Stomach (tissue), 4 donors: ENCODE results near the gene ZNF213.

ENCODE experiments used
- POLR2AphosphoS5 ChIP-seq, 3 donors: sonication (generic); formaldehyde crosslinking; IDR thresholded peaks; one replicate each; pipeline ENCODE4 v1.6.1; 2016; ENCODE audit warnings: antibody characterized with exemption in 3 of 3
- TF ChIP-seq, protein P1 (sequence below), 7 experiments: fragments of 450-650 bp in 4 of 7; fragments of 200-600 bp in 3 of 7; sonication (generic) in 3 of 7; IDR thresholded peaks; one replicate each; pipeline ENCODE4 v1.5.1; 2016 to 2019; ENCODE audit warnings: antibody characterized with exemption in 7 of 7, control low read depth in 2 of 7, mild to moderate bottlenecking in 1 of 7

DNA sequence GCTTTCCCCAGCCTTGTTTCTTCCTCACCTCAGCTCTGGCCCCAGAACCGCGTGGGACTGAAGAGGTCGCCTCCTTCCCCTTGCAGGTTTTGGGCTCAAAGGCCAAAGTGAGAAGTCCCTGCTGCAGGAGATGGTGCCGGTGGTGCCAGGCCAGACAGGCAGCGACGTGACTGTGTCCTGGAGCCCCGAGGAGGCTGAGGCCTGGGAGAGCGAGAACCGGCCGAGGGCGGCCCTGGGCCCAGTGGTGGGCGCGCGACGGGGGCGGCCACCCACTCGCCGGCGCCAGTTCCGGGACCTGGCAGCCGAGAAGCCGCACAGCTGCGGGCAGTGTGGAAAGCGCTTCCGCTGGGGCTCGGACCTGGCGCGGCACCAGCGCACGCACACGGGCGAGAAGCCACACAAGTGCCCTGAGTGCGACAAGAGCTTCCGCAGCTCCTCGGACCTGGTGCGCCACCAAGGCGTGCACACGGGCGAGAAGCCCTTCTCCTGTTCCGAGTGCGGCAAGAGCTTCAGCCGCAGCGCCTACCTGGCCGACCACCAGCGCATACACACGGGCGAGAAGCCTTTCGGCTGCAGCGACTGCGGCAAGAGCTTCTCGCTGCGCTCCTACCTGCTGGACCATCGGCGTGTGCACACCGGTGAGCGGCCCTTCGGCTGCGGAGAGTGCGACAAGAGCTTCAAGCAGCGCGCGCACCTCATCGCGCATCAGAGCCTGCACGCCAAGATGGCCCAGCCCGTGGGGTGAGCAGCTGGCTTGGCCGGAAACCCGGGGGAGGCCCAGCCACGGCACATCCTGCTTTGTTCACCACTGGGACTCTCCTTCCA is 6.0 kb downstream of the ZNF213 start:
- TF ChIP-seq, protein P1, sequence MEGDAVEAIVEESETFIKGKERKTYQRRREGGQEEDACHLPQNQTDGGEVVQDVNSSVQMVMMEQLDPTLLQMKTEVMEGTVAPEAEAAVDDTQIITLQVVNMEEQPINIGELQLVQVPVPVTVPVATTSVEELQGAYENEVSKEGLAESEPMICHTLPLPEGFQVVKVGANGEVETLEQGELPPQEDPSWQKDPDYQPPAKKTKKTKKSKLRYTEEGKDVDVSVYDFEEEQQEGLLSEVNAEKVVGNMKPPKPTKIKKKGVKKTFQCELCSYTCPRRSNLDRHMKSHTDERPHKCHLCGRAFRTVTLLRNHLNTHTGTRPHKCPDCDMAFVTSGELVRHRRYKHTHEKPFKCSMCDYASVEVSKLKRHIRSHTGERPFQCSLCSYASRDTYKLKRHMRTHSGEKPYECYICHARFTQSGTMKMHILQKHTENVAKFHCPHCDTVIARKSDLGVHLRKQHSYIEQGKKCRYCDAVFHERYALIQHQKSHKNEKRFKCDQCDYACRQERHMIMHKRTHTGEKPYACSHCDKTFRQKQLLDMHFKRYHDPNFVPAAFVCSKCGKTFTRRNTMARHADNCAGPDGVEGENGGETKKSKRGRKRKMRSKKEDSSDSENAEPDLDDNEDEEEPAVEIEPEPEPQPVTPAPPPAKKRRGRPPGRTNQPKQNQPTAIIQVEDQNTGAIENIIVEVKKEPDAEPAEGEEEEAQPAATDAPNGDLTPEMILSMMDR (IDR thresholded peaks at IDR 0.05): no peak
- no peak for TF ChIP-seq POLR2AphosphoS5 (IDR thresholded peaks at IDR 0.05)
